ENCODE results near the gene ZNF385C. TPM values are rescaled to one million over a fixed set of nuclear protein-coding genes. Genes with fewer than 3 reads are reported as not detected.

ZNF385C gene
- total RNA-seq, 1 donor from 2014 or later = 2.7 TPM

DNA sequence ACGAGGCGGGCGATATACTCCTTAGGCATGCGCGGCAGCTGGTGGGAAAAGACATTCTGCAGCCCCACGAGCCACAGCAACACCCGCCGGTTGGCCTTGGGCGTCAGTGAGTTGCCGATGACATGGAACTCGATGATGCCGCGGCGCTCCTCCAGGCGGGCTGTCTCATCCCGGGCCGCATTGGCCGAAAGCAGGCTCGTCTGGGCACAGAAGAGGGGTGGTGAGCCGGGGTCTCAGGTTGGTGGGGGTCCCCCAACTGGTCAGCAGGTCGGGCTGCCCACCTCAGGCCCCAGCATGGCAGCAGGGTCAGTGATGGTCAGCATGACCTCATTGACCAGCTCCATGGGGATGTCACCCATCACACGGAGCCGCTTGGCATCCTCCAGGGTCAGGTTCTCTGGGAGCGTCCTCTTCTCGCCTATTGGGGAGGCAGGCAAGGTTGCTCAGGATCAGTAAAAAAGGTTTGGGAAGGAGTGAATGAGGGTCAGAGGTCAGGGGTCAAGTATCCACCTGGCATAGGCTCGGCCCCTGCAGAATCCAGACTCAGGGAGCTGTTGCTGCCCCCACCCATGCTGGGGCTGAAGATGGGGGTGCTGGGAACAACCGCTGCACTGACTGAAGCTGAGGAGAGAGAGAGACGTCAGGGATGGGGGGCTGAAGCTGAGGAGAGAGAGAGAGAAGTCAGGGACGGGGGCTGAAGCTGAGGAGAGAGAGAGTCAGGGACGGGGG, 19.3 kb upstream of the ZNF385C start:
- no peaks in the 10 kb centered on the region for H3K27me3 Mint-ChIP-seq
- H3K4me3 Mint-ChIP-seq (ENCODE audit: low read depth) = no peak overlapping the region
- DNase-seq (ENCODE audit: low spot score, unreplicated experiment) = no peak
- no peaks in the 10 kb centered on the region for H3K9me3 Mint-ChIP-seq (ENCODE audit: low read depth)
- peaks cover 10% of the 10 kb centered on the region for H3K4me1 Mint-ChIP-seq (ENCODE audit: low read depth)
- peaks cover 4% of the 10 kb centered on the region for H3K36me3 Mint-ChIP-seq (ENCODE audit: insufficient read depth)
- H3K27ac Mint-ChIP-seq = no peak overlapping the region
- TF ChIP-seq, protein P1, sequence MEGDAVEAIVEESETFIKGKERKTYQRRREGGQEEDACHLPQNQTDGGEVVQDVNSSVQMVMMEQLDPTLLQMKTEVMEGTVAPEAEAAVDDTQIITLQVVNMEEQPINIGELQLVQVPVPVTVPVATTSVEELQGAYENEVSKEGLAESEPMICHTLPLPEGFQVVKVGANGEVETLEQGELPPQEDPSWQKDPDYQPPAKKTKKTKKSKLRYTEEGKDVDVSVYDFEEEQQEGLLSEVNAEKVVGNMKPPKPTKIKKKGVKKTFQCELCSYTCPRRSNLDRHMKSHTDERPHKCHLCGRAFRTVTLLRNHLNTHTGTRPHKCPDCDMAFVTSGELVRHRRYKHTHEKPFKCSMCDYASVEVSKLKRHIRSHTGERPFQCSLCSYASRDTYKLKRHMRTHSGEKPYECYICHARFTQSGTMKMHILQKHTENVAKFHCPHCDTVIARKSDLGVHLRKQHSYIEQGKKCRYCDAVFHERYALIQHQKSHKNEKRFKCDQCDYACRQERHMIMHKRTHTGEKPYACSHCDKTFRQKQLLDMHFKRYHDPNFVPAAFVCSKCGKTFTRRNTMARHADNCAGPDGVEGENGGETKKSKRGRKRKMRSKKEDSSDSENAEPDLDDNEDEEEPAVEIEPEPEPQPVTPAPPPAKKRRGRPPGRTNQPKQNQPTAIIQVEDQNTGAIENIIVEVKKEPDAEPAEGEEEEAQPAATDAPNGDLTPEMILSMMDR (IDR thresholded peaks at IDR 0.05; ENCODE audit: unreplicated experiment) = no peak

DNA sequence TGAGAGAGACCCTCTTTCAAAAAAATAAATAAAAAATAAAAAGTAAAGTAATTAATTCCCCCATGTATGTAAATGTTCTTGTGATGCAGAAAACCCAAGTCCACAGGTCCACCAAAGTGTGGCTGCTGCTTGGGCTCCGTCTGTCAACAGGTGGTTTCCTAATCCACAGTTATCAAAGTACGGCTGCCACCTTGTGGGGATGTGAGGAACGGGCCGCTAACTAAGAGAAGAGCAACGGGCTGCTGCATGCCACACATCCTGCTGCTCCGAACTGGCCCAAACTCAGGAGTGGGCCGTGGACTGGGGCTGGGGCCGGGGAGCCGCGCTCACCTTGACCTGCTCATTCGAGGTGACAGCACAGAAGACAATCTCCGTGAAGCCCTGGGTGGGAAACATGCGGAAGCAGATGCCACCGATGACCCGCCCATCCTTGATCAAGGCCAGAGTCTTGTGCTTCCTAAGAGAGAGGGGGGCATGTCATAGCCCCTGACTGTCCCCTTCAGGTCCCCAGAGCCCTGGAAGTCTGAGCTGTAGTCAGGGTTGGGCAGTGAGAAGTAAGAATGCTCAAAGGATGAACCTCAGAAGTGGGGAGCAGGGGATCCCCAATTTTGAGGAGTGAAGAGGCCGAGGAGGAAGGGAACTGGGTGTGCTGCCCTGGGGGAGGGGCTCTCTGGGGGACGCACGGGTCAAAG, 18.6 kb upstream of the ZNF385C start:
- DNase-seq (ENCODE audit: low spot score, unreplicated experiment) = peak; percentile 65
- peak overlapping the region; percentile 3 for H3K27ac Mint-ChIP-seq
- H3K9me3 Mint-ChIP-seq (ENCODE audit: low read depth) = no peaks in the 10 kb centered on the region
- TF ChIP-seq, protein P1 (IDR thresholded peaks at IDR 0.05; ENCODE audit: unreplicated experiment) = peak; percentile 81
- peaks cover 4% of the 10 kb centered on the region for H3K36me3 Mint-ChIP-seq (ENCODE audit: insufficient read depth)
- no peak overlapping the region for H3K4me3 Mint-ChIP-seq (ENCODE audit: low read depth)
- H3K4me1 Mint-ChIP-seq (ENCODE audit: low read depth) = peaks cover 4% of the 10 kb centered on the region
- H3K27me3 Mint-ChIP-seq = no peaks in the 10 kb centered on the region

DNA sequence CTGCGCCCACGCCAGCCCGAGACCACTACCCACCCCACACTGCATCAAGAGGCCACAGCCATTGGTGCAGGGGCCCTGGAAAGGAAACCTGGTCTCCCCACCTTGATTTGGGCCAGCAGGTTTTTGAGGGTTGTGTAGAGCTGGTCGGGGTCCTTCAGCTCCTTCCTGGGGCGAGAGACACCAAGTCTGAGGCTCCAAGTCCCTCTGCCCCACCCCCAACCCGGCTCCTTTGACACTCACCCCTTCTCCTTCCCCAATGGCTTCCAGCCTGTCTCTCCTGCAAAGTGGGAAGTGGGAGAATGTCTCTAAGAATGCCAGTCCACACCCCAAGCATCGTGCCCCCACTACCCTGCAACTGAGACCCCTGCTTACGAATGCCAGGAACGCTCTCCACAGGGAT, 15.8 kb upstream of the ZNF385C start:
- DNase-seq (ENCODE audit: low spot score, unreplicated experiment) = no peak
- H3K27ac Mint-ChIP-seq = no peak overlapping the region
- H3K4me3 Mint-ChIP-seq (ENCODE audit: low read depth) = no peak overlapping the region
- peaks cover 8% of the 10 kb centered on the region for H3K27me3 Mint-ChIP-seq
- H3K9me3 Mint-ChIP-seq (ENCODE audit: low read depth) = no peaks in the 10 kb centered on the region
- TF ChIP-seq, protein P1 (IDR thresholded peaks at IDR 0.05; ENCODE audit: unreplicated experiment) = no peak
- H3K36me3 Mint-ChIP-seq (ENCODE audit: insufficient read depth) = peaks cover 4% of the 10 kb centered on the region
- H3K4me1 Mint-ChIP-seq (ENCODE audit: low read depth) = no peaks in the 10 kb centered on the region

DNA sequence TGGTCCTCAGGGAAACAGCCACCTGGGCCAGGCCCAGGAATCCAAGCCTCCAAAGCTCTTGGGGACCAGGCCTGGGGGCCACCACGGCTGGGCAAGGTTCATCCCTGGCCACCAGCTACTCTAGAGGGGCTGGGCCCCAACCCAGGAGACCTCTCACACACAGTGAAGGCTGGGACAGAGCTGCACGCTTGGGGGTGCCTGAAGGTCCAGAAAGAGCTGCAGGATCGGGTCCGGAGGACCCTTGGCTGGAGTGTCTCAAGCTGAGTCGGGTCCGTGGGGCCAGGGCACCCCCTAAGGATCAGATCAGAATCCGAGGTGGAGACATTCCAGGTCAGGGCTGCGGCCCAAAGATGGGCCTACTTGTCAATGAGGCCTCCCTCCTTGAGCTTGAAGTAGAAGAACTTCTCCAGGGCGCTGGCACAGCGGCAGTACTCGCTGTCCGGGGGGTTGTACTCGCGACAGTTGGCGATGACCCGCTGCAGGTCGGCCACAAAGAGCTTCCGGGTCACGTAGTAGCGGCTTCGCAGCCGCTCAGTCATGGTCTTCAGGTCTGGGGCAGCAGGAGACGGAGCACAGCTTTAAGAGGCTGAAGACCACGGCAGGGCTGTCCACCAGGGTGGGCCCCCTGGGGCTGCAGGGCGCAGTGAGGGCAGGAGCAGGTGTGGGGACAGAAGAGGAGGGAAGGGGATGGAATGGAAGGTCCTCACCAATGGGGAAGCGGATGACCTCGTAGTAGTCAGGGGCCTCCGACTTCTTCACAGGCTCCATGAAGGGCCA, 15.2 kb upstream of the ZNF385C start:
- DNase-seq (ENCODE audit: low spot score, unreplicated experiment) = no peak
- Mint-ChIP-seq H3K9me3 (ENCODE audit: low read depth) (no peaks in the 10 kb centered on the region), H3K4me1 (ENCODE audit: low read depth) (no peaks in the 10 kb centered on the region), H3K27ac (no peak overlapping the region), H3K27me3 (peaks cover 13% of the 10 kb centered on the region), H3K36me3 (ENCODE audit: insufficient read depth) (peaks cover 4% of the 10 kb centered on the region), H3K4me3 (ENCODE audit: low read depth) (no peak overlapping the region)
- TF ChIP-seq, protein P1 (IDR thresholded peaks at IDR 0.05; ENCODE audit: unreplicated experiment) = no peak

DNA sequence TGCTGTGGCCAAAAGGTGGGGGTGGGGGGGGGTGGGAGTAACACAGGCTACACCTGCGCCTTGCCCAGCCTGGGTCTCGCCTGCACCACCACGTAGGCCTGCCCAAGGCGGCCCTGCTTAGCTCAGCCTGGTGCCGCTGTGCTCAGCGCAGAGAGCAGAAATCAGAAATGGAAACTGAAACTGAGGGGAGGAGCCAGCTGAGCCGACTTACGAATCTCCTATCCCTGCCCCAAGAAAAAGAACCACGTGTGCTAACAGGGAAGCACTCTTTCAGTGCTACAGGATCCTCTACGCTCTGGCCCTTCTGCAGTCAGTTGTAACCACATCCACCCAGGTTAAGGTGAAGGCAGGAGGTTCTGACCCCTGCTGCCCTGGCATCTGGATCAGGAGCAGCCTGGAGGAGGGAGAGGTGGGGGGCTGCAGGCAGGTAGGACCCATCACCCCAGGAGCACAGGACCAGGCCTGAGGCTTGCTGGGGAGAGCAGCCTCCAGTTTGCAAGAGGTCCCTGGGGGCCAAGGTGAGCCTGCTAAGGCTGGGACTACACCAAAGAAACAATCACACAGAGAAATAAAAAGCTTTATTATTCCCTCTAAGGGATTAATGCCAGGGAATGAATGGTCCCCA, 14.4 kb upstream of the ZNF385C start, which contains the start of gene DHX58:
Gene DHX58 (minus strand): TSS at position 163 of the 625 bp plus-strand sequence. CDS start 822 bp downstream, outside the sequence.
- H3K4me3 Mint-ChIP-seq (ENCODE audit: low read depth) = no peak within 1 kb of the TSS
- no peaks in the 10 kb centered on the region for H3K4me1 Mint-ChIP-seq (ENCODE audit: low read depth)
- H3K36me3 Mint-ChIP-seq (ENCODE audit: insufficient read depth) = peaks cover 4% of the 10 kb centered on the region
- H3K27me3 Mint-ChIP-seq = peaks cover 20% of the 10 kb centered on the region
- TF ChIP-seq, protein P1 (IDR thresholded peaks at IDR 0.05; ENCODE audit: unreplicated experiment) = no peak
- H3K27ac Mint-ChIP-seq = no peak within 1 kb of the TSS
- DNase-seq (ENCODE audit: low spot score, unreplicated experiment) = no peak
- H3K9me3 Mint-ChIP-seq (ENCODE audit: low read depth) = no peaks in the 10 kb centered on the region
